ENCODE data around the gene SAG.
"Not testable (repeated sequence)": the region's sequence is repeated elsewhere in the genome, so short reads cannot be mapped to it uniquely, and the experiment has no call there.

SAG gene

DNA sequence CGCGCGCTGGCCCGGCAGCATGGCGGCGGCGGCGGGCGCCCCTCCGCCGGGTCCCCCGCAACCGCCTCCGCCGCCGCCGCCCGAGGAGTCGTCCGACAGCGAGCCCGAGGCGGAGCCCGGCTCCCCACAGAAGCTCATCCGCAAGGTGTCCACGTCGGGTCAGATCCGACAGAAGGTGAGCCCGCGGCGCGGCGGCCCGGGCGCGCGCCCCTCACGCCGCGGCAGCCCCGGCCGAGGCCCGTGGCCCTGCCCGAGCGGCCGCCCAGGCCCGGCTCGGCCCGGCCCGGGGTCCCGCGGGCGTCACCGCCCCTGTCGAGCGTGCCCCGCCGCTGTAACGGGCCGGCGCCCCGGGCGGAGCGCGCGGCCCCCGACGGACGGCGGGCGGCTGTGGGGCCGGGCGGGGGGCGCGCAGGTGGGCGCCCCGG lies 46.9 kb downstream of the SAG start:
- no peak for DNase-seq (ENCODE audit: low read depth, low spot score)

DNA sequence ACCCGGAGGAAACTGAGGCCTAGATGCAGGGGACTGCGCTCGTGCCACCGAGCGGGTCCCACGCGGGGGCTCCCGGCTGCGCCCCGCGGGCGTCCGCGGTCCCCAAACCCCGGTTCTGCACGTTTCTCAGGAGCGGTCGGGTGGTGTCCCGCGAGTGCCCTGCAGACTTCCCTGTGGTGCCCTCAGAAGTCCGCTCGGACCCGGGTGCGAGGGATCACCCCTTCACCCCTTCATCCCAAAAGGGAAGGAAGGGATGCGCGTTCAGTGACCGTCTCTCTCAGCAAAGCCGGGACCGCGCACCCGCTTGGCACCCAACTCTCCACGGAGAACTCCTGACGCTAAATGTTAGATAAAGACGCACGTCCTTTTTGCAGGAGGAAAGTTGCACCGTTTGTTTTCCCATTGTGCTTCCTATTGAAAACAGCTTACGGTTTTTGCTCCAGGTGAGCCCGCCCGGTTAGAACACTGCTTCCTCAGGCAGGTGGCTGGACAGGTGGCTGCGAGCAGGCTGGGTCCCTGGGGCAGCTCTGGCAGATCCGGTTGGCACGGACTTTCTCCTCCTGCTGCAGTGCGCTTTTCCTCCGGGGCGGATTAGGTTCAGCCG lies 47.5 kb downstream of the SAG start:
- no peak for DNase-seq (ENCODE audit: low read depth, low spot score)

DNA sequence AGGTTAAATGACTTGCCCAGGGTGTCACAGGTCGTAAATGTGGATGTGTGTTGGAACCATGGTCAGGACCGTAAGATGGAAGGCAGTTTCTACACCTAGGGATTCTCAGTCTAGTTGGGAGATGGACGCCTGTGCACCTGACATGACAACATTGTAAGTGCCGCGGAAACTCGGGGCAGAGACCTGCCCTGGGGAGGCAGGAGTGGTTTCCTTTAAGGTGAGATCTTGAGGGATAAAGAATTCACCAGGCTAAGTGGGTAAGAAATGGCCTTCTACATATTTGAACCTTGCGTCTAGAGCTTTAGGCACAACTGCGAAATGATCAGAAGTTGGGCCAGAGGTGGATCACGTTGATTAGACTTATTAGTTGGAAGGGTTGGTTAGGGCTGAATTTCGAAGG lies 48.3 kb downstream of the SAG start:
- no peak for DNase-seq (ENCODE audit: low read depth, low spot score)

DNA sequence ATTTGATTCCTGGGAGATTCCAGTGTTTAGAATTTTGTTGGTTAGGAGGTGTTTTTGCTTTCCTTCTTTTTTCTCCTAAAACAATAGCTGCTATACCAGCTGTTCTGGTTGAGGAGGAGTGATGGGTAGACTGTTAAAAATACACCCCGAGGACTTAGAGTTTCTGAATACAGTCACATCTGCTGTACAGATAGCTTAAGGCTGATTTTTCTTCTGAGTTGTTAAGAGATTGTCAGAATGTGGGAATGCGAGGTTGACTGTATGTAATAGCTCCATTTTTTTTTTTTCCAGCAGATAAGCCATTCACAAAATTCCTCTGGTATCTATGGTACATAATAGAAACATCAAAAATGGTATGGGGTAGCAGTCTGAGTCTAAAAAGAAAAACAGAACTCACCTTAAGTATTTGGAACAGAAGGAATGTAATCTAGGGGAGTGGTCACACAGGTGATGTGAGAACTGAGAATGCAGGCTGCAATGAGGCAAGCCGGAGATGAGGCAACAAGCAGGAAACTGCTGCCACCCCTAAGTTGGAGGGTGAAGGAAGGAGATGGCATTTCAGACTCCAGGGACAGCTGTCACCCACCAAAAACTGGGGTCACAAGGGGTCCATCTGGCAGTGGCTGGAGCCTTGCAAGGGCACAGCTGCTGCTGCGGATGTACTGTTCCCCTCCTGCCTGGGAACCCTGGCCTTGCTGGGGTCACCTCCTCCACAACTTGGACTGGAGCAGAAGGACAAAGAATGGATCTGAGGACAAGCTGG lies 49.1 kb downstream of the SAG start:
- DNase-seq (ENCODE audit: low read depth, low spot score), result no peak

DNA sequence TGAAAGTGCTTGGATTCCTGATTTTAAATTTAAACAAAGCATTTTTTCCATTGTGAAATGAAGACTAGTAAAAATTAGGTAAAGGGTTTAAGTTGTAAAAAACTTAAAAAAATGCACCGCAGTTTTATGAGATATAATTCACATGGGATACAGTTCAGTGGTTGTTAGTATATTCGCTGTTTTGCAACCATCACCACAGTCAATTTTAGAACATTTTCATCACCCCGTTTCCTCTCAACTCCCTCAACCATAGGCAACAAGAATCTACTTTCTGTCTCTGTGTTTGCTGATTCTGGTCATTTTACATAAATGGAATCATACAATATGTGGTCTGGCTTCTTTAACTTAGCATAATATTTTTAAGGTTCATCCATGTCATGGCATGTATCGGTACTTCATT lies 50.7 kb downstream of the SAG start:
- DNase-seq (ENCODE audit: low read depth, low spot score), result no peak

DNA sequence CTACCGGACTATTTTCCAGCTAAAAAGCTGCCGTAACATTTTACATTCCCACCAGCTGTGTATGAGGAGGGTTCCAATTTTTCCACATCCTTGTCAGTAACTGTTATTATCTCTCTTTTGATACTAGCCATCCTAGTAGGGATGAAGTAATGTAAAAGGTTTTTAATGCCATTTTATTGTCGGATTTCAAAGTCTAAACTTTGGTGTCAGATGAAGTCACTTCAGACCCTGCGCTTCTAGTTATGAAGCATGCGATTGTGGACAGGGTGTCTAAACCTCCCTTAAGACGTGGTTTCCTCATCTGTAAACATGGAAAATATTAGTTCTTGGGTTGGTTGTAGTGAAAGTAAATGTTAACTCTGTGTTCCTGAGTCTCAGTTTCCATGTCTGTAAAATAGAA lies 51.3 kb downstream of the SAG start:
- no peak for DNase-seq (ENCODE audit: low read depth, low spot score)

DNA sequence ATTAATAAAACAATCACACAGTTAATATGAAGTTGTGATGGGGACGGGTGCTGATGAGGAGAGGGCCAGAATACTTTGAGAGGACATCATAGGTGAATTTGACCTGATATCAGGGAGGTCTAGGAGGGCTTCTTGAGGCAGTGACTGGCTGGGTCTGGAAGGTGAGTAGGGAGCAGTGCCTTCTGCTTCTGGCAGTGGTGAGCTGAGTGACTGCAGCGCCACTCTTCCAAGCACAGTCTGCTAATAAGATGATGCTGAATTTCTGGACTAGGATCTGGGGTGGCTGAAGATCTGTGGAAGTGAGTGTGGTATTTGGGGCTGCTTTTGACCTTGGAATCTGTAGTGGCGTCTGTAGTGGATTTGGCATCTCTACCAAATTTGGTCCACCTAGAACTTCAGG lies 52.2 kb downstream of the SAG start:
- no peak for DNase-seq (ENCODE audit: low read depth, low spot score)

DNA sequence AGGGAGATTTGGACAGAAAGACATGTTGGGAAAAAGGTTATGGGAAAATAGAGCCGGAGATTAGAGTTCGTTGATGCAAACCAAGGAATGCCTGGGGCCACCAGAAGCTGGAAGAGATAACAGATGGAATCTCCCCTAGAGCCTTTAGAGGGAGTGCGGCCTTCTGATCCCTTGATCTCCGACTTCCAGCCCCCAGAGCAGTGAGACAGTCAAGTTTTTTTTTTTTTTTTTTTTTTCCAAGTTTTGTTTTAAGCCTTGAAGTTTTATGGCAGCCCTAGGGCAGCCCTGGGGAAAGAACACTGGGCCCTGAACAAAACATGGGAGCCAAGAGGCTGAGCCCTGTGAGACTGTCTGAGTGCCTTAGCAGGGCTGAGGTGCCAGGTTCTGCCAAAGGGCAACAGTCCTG lies 53.2 kb downstream of the SAG start:
- DNase-seq (ENCODE audit: low read depth, low spot score), result no peak

DNA sequence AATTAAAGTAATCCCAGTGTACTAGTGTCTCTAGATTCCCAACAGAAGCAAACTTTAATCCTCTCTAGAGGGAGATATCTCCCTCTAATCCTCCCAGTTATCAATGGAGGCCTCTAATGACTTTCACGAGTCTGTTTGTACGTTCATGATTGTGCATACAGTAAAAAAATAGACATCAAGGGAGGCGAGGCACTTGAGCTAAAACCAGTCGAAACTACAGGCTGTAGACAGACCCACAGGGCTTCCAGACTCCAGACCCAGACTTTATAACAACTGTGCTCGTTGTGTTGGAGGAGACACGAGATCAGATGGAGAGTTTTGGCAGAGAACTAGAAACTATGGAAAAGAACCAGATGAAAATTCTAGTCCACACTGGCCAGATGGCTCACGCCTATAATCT lies 53.7 kb downstream of the SAG start:
- DNase-seq (ENCODE audit: low read depth, low spot score), result no peak

DNA sequence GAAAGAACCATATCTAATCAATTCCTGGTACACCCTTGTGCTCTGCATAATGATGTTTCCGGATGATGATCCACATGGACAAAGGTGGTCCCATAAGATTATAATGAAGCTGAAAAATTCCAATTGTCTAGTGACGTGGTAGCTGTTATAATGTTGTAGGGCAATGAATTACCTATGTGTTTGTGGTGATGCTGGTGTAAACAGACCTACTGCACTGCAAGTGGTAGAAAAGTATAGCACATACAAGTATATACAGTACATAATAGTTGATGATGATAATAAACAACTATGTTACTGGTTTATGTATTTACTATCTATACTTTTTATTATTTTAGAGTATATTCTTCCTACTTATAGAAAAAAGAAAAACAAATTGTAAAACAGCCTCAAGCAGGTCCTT lies 55.1 kb downstream of the SAG start:
- no peak for DNase-seq (ENCODE audit: low read depth, low spot score)

DNA sequence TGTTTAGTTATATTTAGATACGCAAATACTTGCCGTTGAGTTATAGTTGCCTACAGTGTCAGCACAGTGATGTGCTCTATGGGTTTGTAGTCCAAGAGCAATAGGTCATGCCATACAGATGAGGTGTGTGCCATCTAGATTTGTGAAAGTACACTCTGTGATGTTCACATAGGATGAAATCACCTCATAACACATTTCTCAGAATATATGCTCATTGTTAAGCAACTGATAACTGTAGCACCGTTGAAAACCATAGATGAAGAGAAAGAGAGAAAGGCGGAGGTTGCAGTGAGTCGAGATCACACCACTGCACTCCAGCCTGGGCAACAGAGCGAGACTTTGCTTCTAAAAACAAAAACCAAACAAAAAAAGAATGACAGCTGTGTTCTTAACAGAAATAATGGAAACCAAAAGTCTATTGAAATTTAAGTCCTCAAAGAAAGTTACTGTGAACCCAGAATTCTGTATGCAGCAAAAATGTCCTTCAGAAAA lies 56.2 kb downstream of the SAG start:
- no peak for DNase-seq (ENCODE audit: low read depth, low spot score)

DNA sequence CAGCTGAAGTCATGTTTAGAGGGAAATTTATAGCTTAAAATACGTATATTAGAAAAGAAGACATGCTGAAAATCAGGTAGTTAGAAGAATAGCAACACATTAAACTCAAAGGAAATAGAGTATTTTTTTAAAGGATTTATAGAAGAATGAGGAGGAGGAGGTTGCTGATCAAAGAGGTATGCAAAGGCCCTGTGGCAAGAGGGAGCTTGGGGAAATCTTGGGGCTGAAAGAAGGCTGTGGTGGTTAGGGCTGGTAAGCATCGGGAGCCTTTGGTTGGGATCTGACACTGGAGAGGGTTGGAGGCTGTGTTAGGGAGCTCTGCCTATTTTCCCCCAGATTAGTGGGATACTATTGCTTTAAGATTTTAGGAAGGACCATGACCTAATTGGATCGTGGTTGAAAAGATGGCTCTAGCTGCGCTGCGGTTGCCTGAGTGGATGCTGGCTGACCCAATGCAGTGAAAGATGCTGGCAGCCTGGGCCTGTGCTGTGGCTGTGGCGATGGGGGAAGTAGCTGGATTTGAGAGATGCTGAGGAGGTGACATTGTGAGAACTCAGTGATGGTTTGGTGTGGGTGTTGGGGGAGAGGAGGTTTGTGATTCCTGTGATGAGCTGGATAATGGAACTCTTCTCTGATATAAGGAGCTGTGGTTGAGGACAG lies 58.4 kb downstream of the SAG start:
- DNase-seq (ENCODE audit: low read depth, low spot score), result no peak

DNA sequence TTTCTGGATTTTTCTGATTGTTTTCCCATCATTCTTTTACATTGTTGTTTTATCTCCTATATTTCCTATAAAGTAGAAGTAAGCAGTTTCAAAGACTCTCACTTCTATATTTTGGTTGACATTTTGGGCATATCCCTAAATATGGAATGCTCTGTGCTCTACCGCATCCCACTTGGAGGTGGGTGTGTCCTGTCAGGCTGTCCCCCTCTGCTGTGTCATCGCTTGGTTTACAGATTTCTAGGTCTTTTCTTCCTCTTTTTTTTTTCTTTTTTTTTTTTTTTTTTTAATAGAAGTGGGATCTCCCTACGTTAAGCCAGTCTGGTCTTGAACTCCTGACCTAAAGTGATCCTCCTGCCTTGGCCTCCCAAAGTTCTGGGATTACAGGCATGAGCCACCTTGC lies 60.0 kb downstream of the SAG start:
- no peak for DNase-seq (ENCODE audit: low read depth, low spot score)

DNA sequence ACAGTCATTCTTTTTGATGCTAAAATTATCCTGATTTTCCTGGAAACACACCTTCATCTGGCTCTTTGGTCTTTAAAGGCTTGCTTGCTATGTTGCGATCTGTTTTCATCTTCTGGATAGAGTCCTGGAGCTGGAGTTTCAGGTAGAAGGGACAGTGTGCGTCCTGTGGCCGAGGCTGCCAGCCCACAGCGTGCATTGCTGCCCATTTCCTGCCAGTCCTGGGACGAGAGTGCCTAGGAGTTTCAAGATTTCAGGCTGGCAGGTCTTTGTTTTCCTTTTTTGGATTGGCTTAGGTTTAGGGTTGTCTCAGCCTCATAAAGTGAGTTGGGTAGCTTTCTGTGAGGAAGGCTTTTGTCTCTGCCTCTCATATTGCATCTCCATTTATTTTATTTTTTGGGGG lies 61.1 kb downstream of the SAG start:
- no peak for DNase-seq (ENCODE audit: low read depth, low spot score)

DNA sequence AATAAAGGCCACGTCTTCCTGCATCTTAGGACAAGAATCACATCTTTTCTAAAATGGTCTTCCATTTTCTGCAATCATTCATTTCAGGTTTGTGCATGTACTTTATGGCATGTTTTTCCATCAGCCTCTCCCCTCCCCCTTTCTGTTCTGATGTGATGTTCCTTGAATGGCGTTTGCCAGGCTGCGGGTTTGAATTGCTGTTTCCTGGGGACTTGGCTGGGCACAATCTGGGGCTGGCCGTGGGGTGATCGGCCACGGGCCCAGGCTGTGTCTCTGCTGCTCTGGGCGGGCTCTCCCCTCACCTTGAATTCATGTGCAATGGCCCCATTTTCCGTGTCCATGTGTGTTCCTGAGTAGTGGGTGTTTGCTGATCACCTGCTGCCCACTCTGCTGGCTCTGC lies 61.8 kb downstream of the SAG start:
- DNase-seq (ENCODE audit: low read depth, low spot score), result no peak

DNA sequence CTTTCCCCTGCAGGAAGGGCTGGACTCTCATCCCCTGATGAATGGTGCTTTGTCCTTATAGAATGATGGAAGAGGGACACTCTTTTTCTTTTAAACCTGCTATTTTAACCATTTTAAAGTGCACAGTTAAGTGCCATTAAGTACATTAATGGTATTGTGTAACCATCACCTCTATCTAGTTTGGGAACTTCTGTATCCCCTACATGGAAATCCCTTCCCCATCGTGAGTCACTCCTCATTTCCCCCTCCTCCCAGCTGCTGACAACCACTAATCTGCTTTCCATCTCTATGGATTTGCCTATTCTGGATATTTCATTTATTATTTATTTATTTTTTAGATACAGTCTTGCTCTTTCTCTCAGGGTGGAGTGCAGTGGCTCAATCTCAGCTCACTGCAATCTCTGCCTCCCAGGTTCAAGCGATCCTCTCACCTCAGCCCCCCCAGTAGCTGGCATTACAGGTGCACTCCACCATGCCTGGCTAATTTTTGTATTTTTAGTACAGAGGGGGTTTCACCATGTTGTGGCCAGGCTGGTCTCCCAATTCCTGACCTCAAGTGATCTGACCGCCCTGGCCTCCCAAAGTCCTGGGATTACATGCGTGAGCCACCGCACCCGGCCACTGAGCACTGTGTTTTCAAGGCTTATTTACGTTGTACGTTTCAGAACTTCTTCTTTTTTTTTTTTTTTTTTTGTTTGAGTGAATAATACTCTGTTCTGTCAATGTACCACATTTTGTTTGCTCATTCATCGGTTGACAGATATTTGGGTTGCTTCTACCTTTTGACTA lies 62.5 kb downstream of the SAG start:
- no peak for DNase-seq (ENCODE audit: low read depth, low spot score)

DNA sequence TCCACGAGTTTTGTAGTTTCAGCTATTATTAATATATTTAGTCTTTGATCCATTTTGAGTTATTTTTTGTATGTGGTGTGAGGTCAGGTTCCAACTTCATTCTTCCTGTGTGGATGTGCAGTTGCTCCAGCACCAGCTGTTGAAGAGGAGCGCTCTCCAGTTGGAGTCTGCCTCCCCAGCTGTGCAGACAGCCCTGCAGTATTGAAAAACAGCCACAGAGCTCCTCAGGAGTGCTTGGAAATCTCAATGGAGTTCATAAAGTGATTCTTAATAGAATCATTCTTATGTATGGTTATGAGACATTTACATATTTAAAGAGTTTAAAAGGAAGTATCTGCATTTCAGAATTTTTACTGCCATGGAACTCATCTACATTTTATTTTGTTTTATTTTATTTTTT lies 64.0 kb downstream of the SAG start:
- DNase-seq (ENCODE audit: low read depth, low spot score), result no peak

DNA sequence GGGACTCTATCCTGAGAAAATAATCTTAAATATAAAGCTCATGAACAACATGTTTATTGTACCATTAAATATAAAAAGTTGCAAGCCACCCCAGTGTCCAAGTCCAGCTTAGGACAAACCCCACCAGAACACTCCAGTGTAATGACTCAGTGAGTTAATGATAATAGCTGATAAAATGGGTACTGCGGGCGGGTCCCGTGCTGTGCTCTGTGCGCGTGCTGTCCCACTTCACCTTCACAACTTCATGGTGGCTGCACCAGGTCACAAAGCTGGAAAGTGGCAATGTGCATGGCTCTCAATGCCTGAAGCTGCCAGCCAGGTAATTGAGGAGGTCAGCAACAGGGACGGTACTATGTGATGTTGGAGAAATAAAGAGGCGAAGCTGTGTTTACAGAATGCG lies 65.2 kb downstream of the SAG start:
- DNase-seq (ENCODE audit: low read depth, low spot score), result no peak

DNA sequence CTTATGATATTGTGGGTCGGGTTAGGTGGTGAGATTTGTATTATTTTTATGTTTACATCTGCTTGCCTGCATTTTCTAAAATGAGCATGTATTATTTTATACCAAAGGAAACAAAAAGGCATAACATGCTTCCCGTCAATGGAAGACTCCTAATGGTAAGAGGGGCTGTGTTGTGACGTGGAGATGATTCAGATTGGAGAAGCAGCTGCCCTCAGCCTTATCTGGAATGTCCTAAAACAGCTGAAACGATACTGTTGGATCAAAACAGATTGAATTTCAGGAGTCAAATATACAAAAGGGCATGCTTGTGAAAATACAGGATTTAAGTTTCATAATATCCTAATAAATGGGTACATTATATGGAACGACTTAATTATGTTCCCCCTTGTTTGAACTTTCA lies 65.7 kb downstream of the SAG start:
- no peak for DNase-seq (ENCODE audit: low read depth, low spot score)

DNA sequence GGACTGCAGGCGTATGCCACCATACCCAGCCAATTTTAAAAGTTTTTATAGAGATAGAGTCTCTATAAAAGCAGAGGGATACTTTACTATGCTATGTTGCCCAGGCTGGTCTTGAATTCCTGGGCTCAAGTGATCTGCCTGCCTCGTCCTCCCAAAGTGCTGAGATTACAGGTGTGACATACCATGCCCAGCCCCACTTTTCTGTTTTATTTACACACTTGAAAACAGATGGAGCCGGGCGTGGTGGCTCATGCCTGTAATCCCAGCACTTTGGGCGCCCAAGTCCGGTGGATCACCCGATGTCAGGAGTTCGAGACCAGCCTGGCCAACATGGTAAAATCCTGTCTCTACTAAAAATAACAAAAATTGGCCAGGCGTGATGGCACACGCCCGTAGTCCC lies 67.2 kb downstream of the SAG start:
- DNase-seq (ENCODE audit: low read depth, low spot score), result not testable (repeated sequence)

DNA sequence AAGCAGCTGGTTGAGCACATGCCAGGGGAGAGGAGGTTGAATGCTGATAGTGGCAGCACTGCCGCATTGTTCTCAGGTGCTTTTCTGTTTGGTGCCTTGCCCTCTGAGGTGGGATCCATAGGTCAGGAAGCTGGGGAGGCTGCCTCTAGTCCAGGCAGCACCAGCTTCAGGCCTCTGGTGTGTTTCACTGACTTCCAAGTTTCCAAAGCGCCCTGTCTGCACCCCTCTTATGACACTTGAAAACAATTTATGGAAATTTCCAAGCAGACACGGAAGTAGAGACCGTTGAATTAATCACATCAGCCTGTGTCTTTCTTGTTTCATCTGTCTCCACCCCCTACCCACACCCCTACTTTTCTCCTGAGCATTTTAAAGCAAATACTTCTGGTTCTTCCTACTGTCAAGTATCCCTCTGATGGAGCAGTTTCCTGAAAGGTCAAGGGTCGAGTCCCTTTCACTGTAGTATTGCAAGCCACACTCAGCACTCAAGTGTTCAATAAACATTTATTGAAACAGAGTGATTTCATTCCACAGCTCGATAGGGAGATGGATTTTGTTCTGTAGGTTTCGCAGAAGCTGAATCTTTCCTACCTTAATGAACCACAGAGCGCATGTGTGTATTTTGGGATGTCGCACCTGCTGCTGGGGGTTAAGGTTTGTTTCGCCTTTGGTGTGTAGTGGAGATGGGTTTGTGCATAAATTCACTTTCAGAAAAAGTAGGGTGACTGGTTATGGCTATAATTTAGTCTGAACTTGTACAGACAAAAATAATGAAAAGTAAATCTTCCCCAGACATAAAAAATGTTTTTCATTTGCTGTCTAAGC lies 68.1 kb downstream of the SAG start:
- DNase-seq (ENCODE audit: low read depth, low spot score), result no peak
